GM12878 (cell line): ENCODE measurements around the gene NUMB. TPM values are rescaled to one million over a fixed set of nuclear protein-coding genes. Genes with fewer than 3 reads are reported as not detected.

Source experiments
- ATF7 ChIP-seq: fragments of 450-650 bp; IDR thresholded peaks from 2 replicates; pipeline ENCODE4 v1.6.1; 2016; ENCODE audit warnings: low read depth, mild to moderate bottlenecking
- BMI1 ChIP-seq: fragments of 450-650 bp; IDR thresholded peaks from 2 replicates; pipeline ENCODE4 v1.6.1; 2016; ENCODE audit warnings: mild to moderate bottlenecking, moderate library complexity, borderline replicate concordance
- CREM ChIP-seq: IDR thresholded peaks from 2 replicates; pipeline ENCODE4 v1.6.1; 2014; ENCODE audit warnings: antibody characterized with exemption, low read depth
- E2F8 ChIP-seq: fragments of 450-650 bp; IDR thresholded peaks from 2 replicates; pipeline ENCODE4 v1.6.1; 2018; ENCODE audit warnings: mild to moderate bottlenecking, low read depth, moderate library complexity; ENCODE audit not compliant: partially characterized antibody
- GATAD2B ChIP-seq: fragments of 450-650 bp; conservative IDR thresholded peaks from 2 replicates; pipeline ENCODE4 v1.6.1; 2017; ENCODE audit warnings: low read depth, mild to moderate bottlenecking, moderate library complexity
- IKZF1 ChIP-seq: fragments of 450-650 bp; conservative IDR thresholded peaks from 2 replicates; pipeline ENCODE4 v1.6.1; 2017; ENCODE audit warnings: antibody characterized with exemption, mild to moderate bottlenecking
- IKZF2 ChIP-seq, 2 experiments: fragments of 450-650 bp; IDR thresholded peaks; 2 replicates each; pipeline ENCODE4 v1.6.1; 2017; ENCODE audit warnings: mild to moderate bottlenecking in 2 of 2, moderate library complexity in 2 of 2
- KAT2A ChIP-seq: conservative IDR thresholded peaks from 2 replicates; pipeline ENCODE4 v1.6.1; 2011; ENCODE audit warnings: low read depth, low read length; ENCODE audit not compliant: control insufficient read depth
- KLF5 ChIP-seq: fragments of 450-650 bp; IDR thresholded peaks from 2 replicates; pipeline ENCODE4 v1.6.1; 2014; ENCODE audit warnings: mild to moderate bottlenecking; ENCODE audit not compliant: partially characterized antibody
- NFYA ChIP-seq: IDR thresholded peaks from 2 replicates; pipeline ENCODE4 v1.6.1; 2011; ENCODE audit warnings: low read depth, mild to moderate bottlenecking, low read length, improper control_type of control experiment, borderline replicate concordance
- NR2C1 ChIP-seq: fragments of 450-650 bp; IDR thresholded peaks from 2 replicates; pipeline ENCODE4 v1.6.1; 2017; ENCODE audit warnings: antibody characterized with exemption, mild to moderate bottlenecking, moderate library complexity
- PKNOX1 ChIP-seq: fragments of 450-650 bp; IDR thresholded peaks from 2 replicates; pipeline ENCODE4 v1.6.1; 2016; ENCODE audit warnings: mild to moderate bottlenecking
- POLR2A ChIP-seq: IDR thresholded peaks from 2 replicates; pipeline ENCODE4 v1.6.1; 2011; ENCODE audit warnings: low read depth, mild to moderate bottlenecking, low read length
- RB1 ChIP-seq: fragments of 450-650 bp; formaldehyde crosslinking; IDR thresholded peaks from 2 replicates; pipeline ENCODE4 v1.6.1; 2017; ENCODE audit warnings: mild to moderate bottlenecking, borderline replicate concordance
- SMAD1 ChIP-seq: fragments of 450-650 bp; IDR thresholded peaks from 2 replicates; pipeline ENCODE4 v1.6.1; 2018; ENCODE audit warnings: mild to moderate bottlenecking, low read depth; ENCODE audit not compliant: partially characterized antibody
- SP1 ChIP-seq: IDR thresholded peaks from one replicate; pipeline ENCODE4 v1.6.1; 2011; ENCODE audit warnings: low read depth, low read length
- SPI1 ChIP-seq: IDR thresholded peaks from 2 replicates; pipeline ENCODE4 v1.6.1; 2011; ENCODE audit warnings: low read depth, mild to moderate bottlenecking, low read length, moderate library complexity, borderline replicate concordance; ENCODE audit not compliant: insufficient read depth
- TARDBP ChIP-seq: IDR thresholded peaks from 2 replicates; pipeline ENCODE4 v1.6.1; 2016; ENCODE audit warnings: borderline replicate concordance
- ZBTB40 ChIP-seq: fragments of 450-650 bp; IDR thresholded peaks from 2 replicates; pipeline ENCODE4 v1.6.1; 2016; ENCODE audit warnings: mild to moderate bottlenecking, moderate library complexity, borderline replicate concordance
- ZNF274 ChIP-seq: IDR thresholded peaks from one replicate; pipeline ENCODE4 v1.8.0; 2011; ENCODE audit not compliant: insufficient read length, insufficient read depth
- polyA plus RNA-seq, 11 experiments: library from polyadenylated mRNA; depleted of rRNA in 4 of 11; unstranded in 6 of 11; stranded (reverse) in 5 of 11; fragments of >200 nt; fragmentation: Nextera tagmentation in 4 of 11; fragmentation: Illumina TruSeq in 1 of 11; extraction: Ambion mirVana in 4 of 11; extraction: Trizol in 1 of 11; gene quantifications; 1 replicate in 1 of 11; 2 replicates in 10 of 11; pipeline versions ENCODE4 v1.2.1 to v1.2.3, GENCODE V29; 2011 to 2016; ENCODE audit warnings: inconsistent platforms in 2 of 11, missing spikeins in 2 of 11, low read depth in 1 of 11
- total RNA-seq, 4 experiments: library from RNA; depleted of rRNA in 3 of 4; stranded (reverse); fragments of >200 nt in 3 of 4; fragmentation: Illumina TruSeq in 1 of 4; extraction: Trizol in 1 of 4; gene quantifications; 2 replicates each; pipeline versions ENCODE4 v1.2.1 to v1.2.3, GENCODE V29; 2013 to 2021
- TF ChIP-seq, protein P1 (sequence below): IDR thresholded peaks from 2 replicates; pipeline ENCODE4 v1.6.1; 2011; ENCODE audit warnings: low read depth, mild to moderate bottlenecking, low read length, moderate library complexity, borderline replicate concordance; ENCODE audit errors: extremely low read depth

NUMB gene
- total and polyA plus RNA-seq, 10 of the 15 experiments (the other 5 are each of a cell fraction or from before 2014, with no cell fraction given), result 22.0 to 147 (median 48.9) TPM

DNA sequence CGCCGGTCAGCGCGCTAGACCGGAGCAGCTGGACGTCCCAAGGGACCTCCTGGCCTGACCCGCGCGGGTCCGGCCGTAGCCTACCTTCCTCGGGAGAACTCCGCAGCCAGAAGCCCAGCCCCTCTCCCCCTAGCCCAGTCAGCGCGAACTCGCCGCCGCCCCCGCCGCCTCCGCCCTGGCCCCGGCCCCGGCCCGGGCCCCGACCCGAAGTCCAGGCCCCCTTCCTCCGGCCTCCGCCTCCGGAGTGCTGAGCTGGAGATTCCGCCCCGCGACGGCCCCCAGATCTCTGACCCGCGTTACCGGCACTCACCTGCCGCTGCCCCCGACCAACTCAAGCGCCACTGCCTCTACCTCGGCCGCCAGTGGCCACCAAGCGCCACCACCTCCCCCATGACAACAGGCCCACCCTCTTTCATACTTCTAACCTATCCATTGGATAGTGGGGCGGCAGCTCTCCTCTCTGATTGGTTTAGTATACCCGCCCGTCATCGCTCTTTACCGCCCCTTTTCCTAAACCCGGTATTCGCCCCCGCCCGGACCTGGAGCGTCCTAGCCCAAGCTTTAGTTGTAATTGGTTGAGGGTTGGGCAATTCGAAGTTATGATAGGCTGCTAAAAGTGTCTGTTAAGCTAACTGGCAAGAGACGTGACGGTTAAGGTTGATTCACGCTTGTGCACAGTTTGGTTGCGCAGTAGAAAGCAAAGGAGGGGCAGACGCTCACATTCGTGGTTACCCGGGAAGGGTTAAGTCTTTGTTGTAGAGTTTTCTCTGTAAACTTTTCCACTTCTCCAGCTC is at the start of gene NUMB (continued):
- TF ChIP-seq IKZF1 (peak; percentile 22; the same call in 1 of the 2 replicates), SP1 (peak; percentile 98), ZBTB40 (peak; percentile 68; the same call in 1 of the 2 replicates), NR2C1 (no peak), SPI1 (no peak), IKZF2 (IDR thresholded peaks at IDR 0.05) (peak in 1 of 2 experiments; percentile 66; a peak in 2 of 4 replicates), KAT2A (no peak), RB1 (peak; percentile 24; the same call in 1 of the 2 replicates), PKNOX1 (peak; percentile 100), E2F8 (peak; percentile 47), GATAD2B (peak; percentile 69; the same call in 1 of the 2 replicates), NFYA (peak; percentile 77), ATF7 (peak; percentile 78), BMI1 (peak; percentile 62; the same call in 1 of the 2 replicates), POLR2A (peak; percentile 94), CREM (peak; percentile 91), ZNF274 (no peak), KLF5 (peak; percentile 90), TARDBP (no peak), SMAD1 (peak; percentile 26)
- TF ChIP-seq, protein P1, sequence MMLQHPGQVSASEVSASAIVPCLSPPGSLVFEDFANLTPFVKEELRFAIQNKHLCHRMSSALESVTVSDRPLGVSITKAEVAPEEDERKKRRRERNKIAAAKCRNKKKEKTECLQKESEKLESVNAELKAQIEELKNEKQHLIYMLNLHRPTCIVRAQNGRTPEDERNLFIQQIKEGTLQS, result no peak
